ENCODE results near the gene TCP11.
"Not testable (repeated sequence)": the region's sequence is repeated elsewhere in the genome, so short reads cannot be mapped to it uniquely, and the experiment has no call there.

Gene TCP11

DNA sequence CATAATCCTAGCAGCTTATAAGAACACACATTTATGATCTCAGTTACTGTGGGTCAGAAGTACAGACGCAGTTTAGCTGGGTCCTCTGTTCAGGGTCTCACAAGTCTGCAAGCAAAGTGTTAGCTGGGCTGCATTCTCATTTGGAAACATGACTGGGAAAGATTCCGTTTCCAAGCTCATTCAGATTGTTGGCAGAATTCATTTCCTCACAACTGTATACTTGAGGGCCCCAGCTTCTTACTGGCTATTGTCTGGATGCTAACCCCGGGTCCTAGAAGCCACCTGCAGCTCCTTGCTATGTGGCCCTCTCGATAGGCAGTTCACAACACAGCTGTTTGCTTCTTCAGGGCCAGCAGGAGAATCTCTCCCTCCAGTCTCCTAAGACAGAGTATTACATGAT, 13.1 kb downstream of the TCP11 start:
- H3K4me1 ChIP-seq, result no peaks in the 10 kb centered on the region
- intact Hi-C loops (cut with DNase I; ENCODE audit: low total_unique reads), result no loop called here
- H3K9me3 ChIP-seq, result no peaks in the 10 kb centered on the region
- H3K36me3 ChIP-seq, result no peaks in the 10 kb centered on the region
- TF ChIP-seq, protein P1, sequence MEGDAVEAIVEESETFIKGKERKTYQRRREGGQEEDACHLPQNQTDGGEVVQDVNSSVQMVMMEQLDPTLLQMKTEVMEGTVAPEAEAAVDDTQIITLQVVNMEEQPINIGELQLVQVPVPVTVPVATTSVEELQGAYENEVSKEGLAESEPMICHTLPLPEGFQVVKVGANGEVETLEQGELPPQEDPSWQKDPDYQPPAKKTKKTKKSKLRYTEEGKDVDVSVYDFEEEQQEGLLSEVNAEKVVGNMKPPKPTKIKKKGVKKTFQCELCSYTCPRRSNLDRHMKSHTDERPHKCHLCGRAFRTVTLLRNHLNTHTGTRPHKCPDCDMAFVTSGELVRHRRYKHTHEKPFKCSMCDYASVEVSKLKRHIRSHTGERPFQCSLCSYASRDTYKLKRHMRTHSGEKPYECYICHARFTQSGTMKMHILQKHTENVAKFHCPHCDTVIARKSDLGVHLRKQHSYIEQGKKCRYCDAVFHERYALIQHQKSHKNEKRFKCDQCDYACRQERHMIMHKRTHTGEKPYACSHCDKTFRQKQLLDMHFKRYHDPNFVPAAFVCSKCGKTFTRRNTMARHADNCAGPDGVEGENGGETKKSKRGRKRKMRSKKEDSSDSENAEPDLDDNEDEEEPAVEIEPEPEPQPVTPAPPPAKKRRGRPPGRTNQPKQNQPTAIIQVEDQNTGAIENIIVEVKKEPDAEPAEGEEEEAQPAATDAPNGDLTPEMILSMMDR (IDR thresholded peaks at IDR 0.05), result no peak
- no peak overlapping the region for H3K27ac ChIP-seq
- no peak overlapping the region for H3K4me3 ChIP-seq
- no peaks in the 10 kb centered on the region for H3K27me3 ChIP-seq
- no peak for DNase-seq

DNA sequence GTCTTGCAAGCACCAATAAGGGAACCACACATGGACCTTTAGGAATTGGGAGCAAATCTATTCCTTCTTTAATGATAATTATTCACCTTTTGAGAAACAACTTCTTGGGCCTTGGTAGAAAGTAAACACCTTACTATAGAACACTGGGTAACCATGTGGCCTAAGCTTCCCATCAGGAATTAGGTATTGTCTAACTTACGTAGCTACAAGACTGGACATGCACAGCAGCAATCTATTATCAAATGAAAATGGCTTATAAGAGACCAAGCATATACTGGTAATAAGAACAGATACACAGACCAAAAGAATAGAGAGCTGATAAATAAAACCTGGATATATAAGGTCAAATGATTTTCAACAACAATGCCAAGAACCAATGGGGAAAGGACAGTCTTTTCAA, 16.8 kb downstream of the TCP11 start:
- Histone ChIP-seq H3K4me1 (no peaks in the 10 kb centered on the region), H3K9me3 (no peaks in the 10 kb centered on the region), H3K4me3 (no peak overlapping the region), H3K27ac (no peak overlapping the region), H3K36me3 (no peaks in the 10 kb centered on the region), H3K27me3 (no peaks in the 10 kb centered on the region)
- intact Hi-C loops (cut with DNase I; ENCODE audit: low total_unique reads), result no loop called here
- DNase-seq, result no peak
- TF ChIP-seq, protein P1 (IDR thresholded peaks at IDR 0.05), result no peak

DNA sequence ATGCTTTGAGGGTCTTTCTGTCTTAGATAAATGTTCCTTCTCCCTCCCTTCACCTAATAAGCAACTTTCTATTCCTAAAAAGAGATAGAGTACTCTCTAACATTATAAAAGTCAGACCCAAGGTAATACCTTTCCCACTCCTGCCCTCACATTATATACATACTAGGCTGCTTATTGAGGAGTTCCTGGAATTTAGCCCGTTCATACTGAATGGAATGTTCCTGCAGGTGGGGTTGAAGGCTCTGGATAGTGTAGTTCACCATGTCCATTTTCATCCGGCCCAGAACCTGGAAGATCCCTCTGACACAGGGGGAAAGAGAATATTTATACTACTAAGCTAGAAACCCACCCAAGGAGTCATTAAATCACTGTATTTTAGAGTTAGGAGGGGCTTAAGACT, 20.4 kb downstream of the TCP11 start:
- Histone ChIP-seq H3K9me3 (no peaks in the 10 kb centered on the region), H3K4me1 (no peaks in the 10 kb centered on the region), H3K4me3 (no peak overlapping the region), H3K27me3 (no peaks in the 10 kb centered on the region), H3K36me3 (no peaks in the 10 kb centered on the region), H3K27ac (no peak overlapping the region)
- TF ChIP-seq, protein P1 (IDR thresholded peaks at IDR 0.05), result no peak
- no peak for DNase-seq
- intact Hi-C loops (cut with DNase I; ENCODE audit: low total_unique reads), result no loop called here

DNA sequence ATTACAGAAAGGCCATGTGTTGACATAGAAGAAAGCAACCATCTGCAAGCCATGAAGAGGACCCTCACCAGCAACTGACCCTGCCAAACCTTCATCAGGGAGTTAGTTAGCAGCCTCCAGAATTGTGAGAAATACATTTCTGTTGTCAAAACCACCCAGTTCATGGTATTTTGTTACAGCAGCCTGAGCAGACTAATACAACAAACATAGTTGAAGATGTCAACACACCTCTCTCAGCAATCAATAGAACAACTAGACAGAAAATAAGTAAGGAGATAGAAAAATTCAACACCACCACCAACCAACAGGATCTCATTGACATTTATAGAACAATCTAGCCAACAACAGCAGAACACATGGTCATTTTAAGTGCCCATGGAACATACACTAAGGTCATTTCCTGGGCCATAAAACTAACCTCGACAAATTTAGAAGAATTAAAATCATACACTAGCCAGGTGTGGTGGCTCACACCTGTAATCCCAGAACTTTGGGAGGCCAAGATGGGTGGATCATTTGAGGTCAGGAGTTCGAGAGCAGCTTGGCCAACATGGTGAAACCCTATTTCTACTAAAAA, 32.7 kb downstream of the TCP11 start:
- no peaks in the 10 kb centered on the region for H3K9me3 ChIP-seq
- H3K36me3 ChIP-seq, result no peaks in the 10 kb centered on the region
- intact Hi-C loops (cut with DNase I; ENCODE audit: low total_unique reads), result no loop called here
- H3K27ac ChIP-seq, result no peak overlapping the region
- TF ChIP-seq, protein P1 (IDR thresholded peaks at IDR 0.05), result no peak
- H3K27me3 ChIP-seq, result no peaks in the 10 kb centered on the region
- no peaks in the 10 kb centered on the region for H3K4me1 ChIP-seq
- H3K4me3 ChIP-seq, result no peak overlapping the region
- DNase-seq, result no peak

DNA sequence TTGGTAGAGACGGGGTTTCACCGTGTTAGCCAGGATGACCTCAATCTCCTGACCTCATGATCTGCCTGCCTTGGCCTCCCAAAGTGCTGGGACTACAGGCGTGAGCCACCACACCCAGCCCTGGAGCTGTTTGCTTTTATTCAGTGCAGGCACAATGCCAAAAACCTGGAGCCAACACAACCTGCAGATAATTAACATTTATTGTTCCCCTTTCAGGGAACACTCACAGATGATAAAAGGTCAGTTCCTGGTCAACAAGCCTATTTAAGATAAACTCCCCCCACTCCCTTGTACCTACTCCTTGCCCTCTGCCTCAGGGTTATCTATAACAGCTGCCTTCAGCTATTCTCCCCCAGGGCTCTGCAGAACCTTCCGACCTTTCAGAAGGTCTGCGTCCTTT, 33.4 kb downstream of the TCP11 start:
- H3K4me3 ChIP-seq; H3K27me3 ChIP-seq; DNase-seq; H3K27ac ChIP-seq; H3K9me3 ChIP-seq; H3K36me3 ChIP-seq; intact Hi-C loops (cut with DNase I; ENCODE audit: low total_unique reads); H3K4me1 ChIP-seq: not testable (repeated sequence)

DNA sequence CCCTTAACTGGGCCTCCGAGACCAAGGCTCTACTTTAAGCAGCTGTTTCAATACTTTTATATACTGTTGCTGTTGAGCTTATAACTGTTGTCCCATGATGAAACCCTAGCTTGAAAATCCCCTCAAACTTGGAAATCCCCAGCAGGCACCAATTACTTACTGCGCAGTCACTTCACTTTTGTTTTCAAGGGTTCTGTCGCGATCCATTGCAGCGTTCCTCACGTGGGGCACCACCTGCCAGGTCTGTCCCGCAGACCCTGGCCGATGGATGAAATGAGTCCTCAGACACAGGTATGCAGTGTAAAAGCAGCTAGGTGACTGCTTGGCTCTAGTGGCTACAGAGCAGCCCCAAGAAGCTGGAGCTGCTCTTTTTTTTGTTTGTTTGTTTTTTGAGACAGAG, 33.9 kb downstream of the TCP11 start:
- DNase-seq; H3K4me3 ChIP-seq; H3K27me3 ChIP-seq; H3K4me1 ChIP-seq; H3K36me3 ChIP-seq; intact Hi-C loops (cut with DNase I; ENCODE audit: low total_unique reads); H3K27ac ChIP-seq; H3K9me3 ChIP-seq: not testable (repeated sequence)

DNA sequence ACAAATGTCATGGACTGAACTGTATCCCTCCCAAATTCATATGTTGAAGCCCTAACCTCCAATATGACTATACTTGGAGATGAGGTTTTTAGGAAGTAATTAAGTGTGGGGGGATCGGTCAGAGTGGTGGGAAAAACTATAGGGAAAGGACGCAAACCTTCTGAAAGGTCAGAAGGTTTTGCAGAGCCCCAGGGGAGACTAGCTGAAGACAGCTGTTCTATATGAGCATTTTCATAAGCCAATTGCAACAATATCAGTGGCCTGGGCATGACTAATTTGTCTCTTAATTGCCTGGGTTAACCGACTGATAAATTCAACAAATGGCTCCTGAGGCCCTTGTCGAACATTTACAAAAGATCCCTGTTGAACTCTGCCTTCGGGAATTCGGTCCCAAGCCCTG, 35.1 kb downstream of the TCP11 start:
- H3K4me3 ChIP-seq; intact Hi-C loops (cut with DNase I; ENCODE audit: low total_unique reads); H3K36me3 ChIP-seq; H3K4me1 ChIP-seq; H3K27ac ChIP-seq; H3K9me3 ChIP-seq; DNase-seq; H3K27me3 ChIP-seq: not testable (repeated sequence)

Measured in tibial artery (tissue), 4 donors.